Tibial nerve (tissue), 4 donors: ENCODE results near the gene DROSHA. TPM values are rescaled to one million over a fixed set of nuclear protein-coding genes. Genes with fewer than 3 reads are reported as not detected.

Experiments used
- DNase-seq, 2 donors: peaks; one replicate each; pipeline ENCODE4 v3.0.0-alpha.2; 2019; ENCODE audit warnings: low spot score in 2 of 2
- H3K27ac ChIP-seq, 4 donors: fragments of 200-600 bp; sonication (generic) in 3 of 4; one replicate each; pipeline ENCODE4 v1.5.1; 2017 to 2019; ENCODE audit warnings: mild to moderate bottlenecking in 1 of 4
- H3K27me3 ChIP-seq, 2 donors: fragments of 200-600 bp; sonication (generic) in 1 of 2; one replicate each; pipeline versions ENCODE4 v1.5.1 to v1.6.0; 2017 to 2019
- H3K36me3 ChIP-seq, 3 donors: fragments of 200-600 bp; sonication (generic); one replicate each; pipeline ENCODE4 v1.5.1; 2018 to 2019
- H3K4me1 ChIP-seq, 4 donors: fragments of 200-600 bp; sonication (generic) in 3 of 4; one replicate each; pipeline ENCODE4 v1.5.1; 2017 to 2019
- H3K4me3 ChIP-seq, 4 donors: fragments of 200-600 bp; sonication (generic) in 3 of 4; one replicate each; pipeline ENCODE4 v1.5.1; 2017 to 2019; ENCODE audit warnings: mild to moderate bottlenecking in 1 of 4, moderate library complexity in 1 of 4
- H3K9me3 ChIP-seq, 4 donors: fragments of 200-600 bp; sonication (generic) in 3 of 4; one replicate each; pipeline ENCODE4 v1.5.1; 2017 to 2019
- EP300 ChIP-seq, 2 donors: sonication (generic); formaldehyde crosslinking; IDR thresholded peaks; one replicate each; pipeline ENCODE4 v1.6.1; 2017; ENCODE audit warnings: antibody characterized with exemption in 2 of 2, mild to moderate bottlenecking in 1 of 2
- POLR2A ChIP-seq, 2 donors: fragments of 450-650 bp; IDR thresholded peaks; one replicate each; pipeline ENCODE4 v1.6.1; 2017; ENCODE audit warnings: antibody characterized with exemption in 2 of 2, mild to moderate bottlenecking in 2 of 2, moderate library complexity in 2 of 2
- WGBS, 2 donors: methylation state at CpG; one replicate each; pipeline ENCODE4 v1.1.5; 2018; 5-methylcytosine and 5-hydroxymethylcytosine counted together
- total RNA-seq, 4 donors: library from RNA; depleted of rRNA; stranded (reverse); fragments of >200 nt; gene quantifications; one replicate each; pipeline ENCODE4 v1.1.0, GENCODE V29; 2016
- TF ChIP-seq, protein P1 (sequence below), 5 experiments: fragments of 200-600 bp in 3 of 5; fragments of 450-650 bp in 2 of 5; sonication (generic) in 3 of 5; IDR thresholded peaks; one replicate each; pipeline ENCODE4 v1.5.1; 2016 to 2019; ENCODE audit warnings: antibody characterized with exemption in 5 of 5, mild to moderate bottlenecking in 3 of 5, moderate library complexity in 2 of 5

The DROSHA gene
- total RNA-seq, 4 donors from 2014 or later = 53.0 to 65.9 (median 59.6) TPM

DNA sequence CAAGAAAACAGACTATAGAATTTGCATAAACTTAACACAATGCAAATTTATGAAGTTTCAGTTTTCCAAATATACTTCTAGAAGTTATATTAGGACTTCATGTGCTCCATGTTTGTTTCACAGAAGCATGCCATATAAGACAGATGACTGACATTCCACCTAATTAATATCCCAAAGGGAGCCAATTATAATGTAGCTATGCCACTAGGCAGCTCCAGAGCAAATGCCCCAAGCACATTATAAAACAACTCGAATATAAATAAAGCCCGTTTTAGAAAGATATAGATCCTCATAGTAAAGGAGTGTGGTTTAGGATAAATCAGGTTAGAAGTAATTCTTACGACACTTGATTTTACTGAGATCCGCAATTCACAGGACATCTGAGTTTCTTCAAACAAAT, 8.9 kb downstream of the DROSHA start:
- Histone ChIP-seq H3K27me3 (no peaks in the 10 kb centered on the region), H3K27ac (no peak overlapping the region), H3K36me3 (peaks cover 0 to 74% (median 13%) of the 10 kb centered on the region in 3 donors), H3K4me3 (no peak overlapping the region), H3K4me1 (no peaks in the 10 kb centered on the region), H3K9me3 (no peaks in the 10 kb centered on the region)
- no peak for DNase-seq
- WGBS, 2 donors = 97 to 98% methylated on average over 4 of the region's 4 CpGs
- TF ChIP-seq, protein P1, sequence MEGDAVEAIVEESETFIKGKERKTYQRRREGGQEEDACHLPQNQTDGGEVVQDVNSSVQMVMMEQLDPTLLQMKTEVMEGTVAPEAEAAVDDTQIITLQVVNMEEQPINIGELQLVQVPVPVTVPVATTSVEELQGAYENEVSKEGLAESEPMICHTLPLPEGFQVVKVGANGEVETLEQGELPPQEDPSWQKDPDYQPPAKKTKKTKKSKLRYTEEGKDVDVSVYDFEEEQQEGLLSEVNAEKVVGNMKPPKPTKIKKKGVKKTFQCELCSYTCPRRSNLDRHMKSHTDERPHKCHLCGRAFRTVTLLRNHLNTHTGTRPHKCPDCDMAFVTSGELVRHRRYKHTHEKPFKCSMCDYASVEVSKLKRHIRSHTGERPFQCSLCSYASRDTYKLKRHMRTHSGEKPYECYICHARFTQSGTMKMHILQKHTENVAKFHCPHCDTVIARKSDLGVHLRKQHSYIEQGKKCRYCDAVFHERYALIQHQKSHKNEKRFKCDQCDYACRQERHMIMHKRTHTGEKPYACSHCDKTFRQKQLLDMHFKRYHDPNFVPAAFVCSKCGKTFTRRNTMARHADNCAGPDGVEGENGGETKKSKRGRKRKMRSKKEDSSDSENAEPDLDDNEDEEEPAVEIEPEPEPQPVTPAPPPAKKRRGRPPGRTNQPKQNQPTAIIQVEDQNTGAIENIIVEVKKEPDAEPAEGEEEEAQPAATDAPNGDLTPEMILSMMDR (IDR thresholded peaks at IDR 0.05) = no peak
- TF ChIP-seq POLR2A (IDR thresholded peaks at IDR 0.05) (no peak), EP300 (IDR thresholded peaks at IDR 0.05) (no peak)

DNA sequence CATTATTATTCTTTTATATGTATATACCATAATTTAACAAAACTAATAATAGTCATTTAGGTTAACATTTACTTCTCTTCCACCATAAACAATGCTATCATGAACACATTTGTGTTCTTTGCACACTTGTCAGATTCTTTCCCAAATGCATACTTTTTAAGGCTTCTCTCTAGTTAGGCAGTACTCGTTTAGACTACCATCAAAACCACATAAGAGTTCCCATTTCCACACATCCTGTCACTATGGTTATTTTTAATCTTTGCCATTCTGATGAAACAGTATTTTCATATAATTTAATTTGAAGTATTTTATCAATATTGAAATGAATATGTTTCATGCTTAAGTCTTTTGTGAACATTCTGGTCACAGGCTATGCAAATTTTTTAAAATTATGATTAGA, 15.1 kb downstream of the DROSHA start:
- Histone ChIP-seq H3K27me3 (no peaks in the 10 kb centered on the region), H3K36me3 (peaks cover 0 to 63% (median 4%) of the 10 kb centered on the region in 3 donors), H3K4me3 (no peak overlapping the region), H3K4me1 (no peaks in the 10 kb centered on the region), H3K9me3 (no peaks in the 10 kb centered on the region), H3K27ac (no peak overlapping the region)
- WGBS, 2 donors = 65 to 71% methylated on average over 1 of the region's 1 CpG
- TF ChIP-seq, protein P1 (IDR thresholded peaks at IDR 0.05) = no peak
- TF ChIP-seq POLR2A (IDR thresholded peaks at IDR 0.05) (no peak), EP300 (IDR thresholded peaks at IDR 0.05) (no peak)
- no peak for DNase-seq

DNA sequence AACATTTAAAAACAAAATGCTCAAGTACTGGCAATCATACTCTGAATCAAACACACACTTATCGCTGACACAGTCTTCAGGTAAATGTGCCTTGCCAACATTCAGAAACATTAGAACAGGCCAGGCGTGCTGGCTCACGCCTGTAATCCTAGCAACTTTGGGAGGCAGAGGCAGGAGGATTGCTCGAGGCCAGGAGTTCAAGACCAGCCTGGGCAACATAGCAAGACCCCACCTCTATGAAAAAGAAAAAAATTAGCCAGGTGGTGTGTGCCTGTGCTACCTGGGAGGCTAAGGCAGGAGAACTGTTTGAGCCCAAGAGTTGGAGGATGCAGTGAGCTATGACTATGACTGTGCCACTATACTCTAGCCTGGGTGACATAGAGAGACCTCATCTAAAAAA, 20.6 kb downstream of the DROSHA start:
- no peak for DNase-seq
- Histone ChIP-seq H3K4me3 (no peak overlapping the region), H3K9me3 (no peaks in the 10 kb centered on the region), H3K4me1 (no peaks in the 10 kb centered on the region), H3K27ac (no peak overlapping the region), H3K27me3 (no peaks in the 10 kb centered on the region), H3K36me3 (peaks cover 5 to 96% (median 20%) of the 10 kb centered on the region in 3 donors)
- TF ChIP-seq EP300 (IDR thresholded peaks at IDR 0.05) (no peak), POLR2A (IDR thresholded peaks at IDR 0.05) (no peak)
- TF ChIP-seq, protein P1 (IDR thresholded peaks at IDR 0.05) = no peak
- 96 to 98% methylated on average over 4 of the region's 4 CpGs for WGBS, 2 donors

DNA sequence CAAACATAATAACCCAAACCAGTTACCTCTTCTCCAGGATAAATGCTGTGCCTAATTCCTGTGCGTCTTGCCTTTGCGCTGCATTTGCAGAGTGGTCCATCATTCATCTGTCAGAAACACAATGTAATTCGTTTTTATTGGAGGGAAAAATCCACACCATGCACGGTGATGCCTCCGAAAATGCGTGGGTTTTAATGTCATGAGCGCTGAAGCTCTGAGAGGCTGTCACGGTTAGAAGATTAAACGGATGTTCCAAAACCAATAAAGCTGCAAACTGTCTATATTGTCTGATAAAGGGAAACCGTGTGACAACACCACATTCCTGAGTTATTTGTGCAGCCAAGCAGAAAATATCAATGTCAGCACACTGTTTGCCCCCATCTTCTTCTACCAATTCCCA, 27.4 kb downstream of the DROSHA start:
- Histone ChIP-seq H3K4me1 (no peaks in the 10 kb centered on the region), H3K36me3 (peaks cover 0 to 97% (median 3%) of the 10 kb centered on the region in 3 donors), H3K9me3 (no peaks in the 10 kb centered on the region), H3K27me3 (no peaks in the 10 kb centered on the region), H3K27ac (no peak overlapping the region), H3K4me3 (no peak overlapping the region)
- no peak for DNase-seq
- TF ChIP-seq POLR2A (IDR thresholded peaks at IDR 0.05) (no peak), EP300 (IDR thresholded peaks at IDR 0.05) (no peak)
- TF ChIP-seq, protein P1 (IDR thresholded peaks at IDR 0.05) = no peak
- 91 to 93% methylated on average over 10 of the region's 10 CpGs for WGBS, 2 donors

DNA sequence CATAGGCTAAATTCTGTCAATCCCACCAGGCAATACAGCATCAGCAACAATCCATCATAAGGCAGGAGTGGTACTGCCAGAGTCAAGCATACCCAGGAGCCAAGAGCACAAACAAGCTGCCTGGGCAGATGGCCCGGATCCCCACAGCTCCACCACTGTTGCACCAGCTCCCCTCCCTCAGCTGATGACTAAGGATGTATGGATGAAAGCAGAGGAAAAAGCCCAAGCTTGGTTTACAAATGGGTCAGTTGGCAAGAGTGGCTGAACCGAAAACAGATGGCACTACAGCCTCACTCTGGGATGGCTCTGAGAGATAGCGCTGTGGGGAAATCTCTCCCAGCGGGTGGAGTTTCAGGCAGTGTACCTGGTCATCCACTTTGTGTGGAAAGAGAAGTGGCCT, 29.4 kb downstream of the DROSHA start:
- no peak for TF ChIP-seq POLR2A (IDR thresholded peaks at IDR 0.05)
- no peak for TF ChIP-seq EP300 (IDR thresholded peaks at IDR 0.05)
- TF ChIP-seq, protein P1 (IDR thresholded peaks at IDR 0.05) = no peak
- Histone ChIP-seq H3K36me3 (peaks cover 0 to 98% (median 8%) of the 10 kb centered on the region in 3 donors), H3K4me1 (no peaks in the 10 kb centered on the region), H3K27me3 (no peaks in the 10 kb centered on the region), H3K4me3 (no peak overlapping the region), H3K27ac (no peak overlapping the region), H3K9me3 (no peaks in the 10 kb centered on the region)
- DNase-seq = no peak
- 92 to 93% methylated on average over 4 of the region's 4 CpGs for WGBS, 2 donors
